OCI-LY7 (cell line): Measurements from ENCODE around the gene CTNNA2.

Experiments
- CTCF ChIP-seq: fragments of 200-600 bp; sonication (generic); conservative IDR thresholded peaks from 2 replicates; pipeline ENCODE4 v1.5.1; 2014; ENCODE audit warnings: mild to moderate bottlenecking, antibody characterized with exemption, low read length, moderate library complexity, mixed read lengths
- EZH2phosphoT487 ChIP-seq: fragments of 200-600 bp; sonication (generic); IDR thresholded peaks from 2 replicates; pipeline ENCODE4 v1.6.1; 2018; ENCODE audit warnings: low read depth, borderline replicate concordance, mild to moderate bottlenecking, mixed run types, antibody characterized with exemption, low read length, moderate library complexity, mixed read lengths

DNA sequence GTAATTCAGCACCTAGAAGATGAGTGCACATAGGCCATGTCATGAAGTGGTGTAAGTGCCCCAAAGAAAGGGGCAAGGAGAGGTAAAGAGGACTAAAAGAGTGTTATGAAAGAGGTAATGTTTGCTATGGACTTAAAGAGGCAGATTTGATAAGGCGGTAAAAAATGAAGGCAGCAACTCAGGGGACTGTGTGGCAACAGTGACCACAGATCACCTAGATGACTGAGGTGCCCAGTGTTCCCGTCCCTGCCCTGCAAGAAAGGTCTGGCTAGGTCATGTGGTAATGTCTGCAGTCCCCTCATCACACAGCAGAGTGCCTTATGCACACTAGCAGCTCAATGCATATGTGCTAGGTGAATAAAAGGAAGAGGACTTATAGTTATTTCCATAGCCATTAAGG is 434.9 kb downstream of the CTNNA2 start:
- TF ChIP-seq CTCF (no peak), EZH2phosphoT487 (no peak)
